H1 (cell line): ENCODE measurements around the gene EMID1. TPM values are rescaled to one million over a fixed set of nuclear protein-coding genes. Genes with fewer than 3 reads are reported as not detected.

ENCODE experiments used
- CBX5 ChIP-seq: fragments of 300-800, 300-1000 bp; sonication (generic); IDR thresholded peaks from 2 replicates; pipeline ENCODE4 v1.7.1; 2016; ENCODE audit warnings: antibody characterized with exemption, low read length, low read depth
- CHD2 ChIP-seq: IDR thresholded peaks from 2 replicates; pipeline ENCODE4 v1.6.1; 2012; ENCODE audit warnings: low read length, improper control_type of control experiment
- GTF2F1 ChIP-seq: IDR thresholded peaks from 2 replicates; pipeline ENCODE4 v1.6.1; 2012; ENCODE audit warnings: low read depth, low read length, improper control_type of control experiment, borderline replicate concordance
- KDM1A ChIP-seq: fragments of 200-600, 300-600 bp; sonication (generic); IDR thresholded peaks from 2 replicates; pipeline ENCODE4 v1.7.1; 2016; ENCODE audit warnings: mild to moderate bottlenecking, low read length, borderline replicate concordance
- MAFK ChIP-seq: IDR thresholded peaks from 2 replicates; pipeline ENCODE4 v1.6.1; 2012; ENCODE audit warnings: low read depth, mild to moderate bottlenecking, improper control_type of control experiment, low read length
- RAD21 ChIP-seq, 2 experiments: IDR thresholded peaks in 1 of 2; conservative IDR thresholded peaks in 1 of 2; 2 replicates each; pipeline ENCODE4 v1.6.1; 2011; ENCODE audit warnings: low read depth in 2 of 2, low read length in 2 of 2, improper control_type of control experiment in 1 of 2, inconsistent platforms in 1 of 2, mild to moderate bottlenecking in 1 of 2, moderate library complexity in 1 of 2
- RFX5 ChIP-seq: IDR thresholded peaks from 2 replicates; pipeline ENCODE4 v1.6.1; 2011; ENCODE audit warnings: low read depth, low read length, improper control_type of control experiment, borderline replicate concordance
- SIX5 ChIP-seq: IDR thresholded peaks from 2 replicates; pipeline ENCODE4 v1.6.1; 2011; ENCODE audit warnings: mild to moderate bottlenecking, low read depth, low read length
- SP1 ChIP-seq: IDR thresholded peaks from 2 replicates; pipeline ENCODE4 v1.6.1; 2011; ENCODE audit warnings: low read depth, low read length
- TAF1 ChIP-seq: IDR thresholded peaks from 2 replicates; pipeline ENCODE4 v1.6.1; 2011; ENCODE audit warnings: mild to moderate bottlenecking, low read depth, low read length
- YY1 ChIP-seq: IDR thresholded peaks from 2 replicates; pipeline ENCODE4 v1.6.1; 2011; ENCODE audit warnings: low read depth, mild to moderate bottlenecking, low read length
- polyA plus RNA-seq, 7 experiments: library from polyadenylated mRNA; depleted of rRNA in 3 of 7; stranded (reverse) in 5 of 7; unstranded in 2 of 7; fragments of >200 nt in 5 of 7; fragments of 200-250 nt in 2 of 7; gene quantifications; 1 replicate in 5 of 7; 2 replicates in 1 of 7; 4 replicates in 1 of 7; pipeline versions ENCODE4 v1.2.1 to v1.2.3, GENCODE V29; 2011 to 2013; ENCODE audit warnings: missing spikeins in 2 of 7, mixed read lengths in 2 of 7
- total RNA-seq: library from RNA; stranded (reverse); fragmentation: NEBNext Ultra II Directional; extraction: Animal tissue kit (Norgen Biotek cat#: 25700); gene quantifications from 2 replicates; pipeline ENCODE4 v1.2.1, GENCODE V29; 2021
- TF ChIP-seq, protein P1 (sequence below): fragments of 300-600 bp; sonication (generic); IDR thresholded peaks from 2 replicates; pipeline ENCODE4 v1.7.1; 2012; ENCODE audit warnings: low read length, moderate library complexity, mild to moderate bottlenecking, inconsistent platforms; ENCODE audit not compliant: insufficient replicate concordance

The EMID1 gene
- total and polyA plus RNA-seq, 2 of the 8 experiments (the other 6 are each of a cell fraction or from before 2014, with no cell fraction given) = 3.9 to 7.4 TPM

DNA sequence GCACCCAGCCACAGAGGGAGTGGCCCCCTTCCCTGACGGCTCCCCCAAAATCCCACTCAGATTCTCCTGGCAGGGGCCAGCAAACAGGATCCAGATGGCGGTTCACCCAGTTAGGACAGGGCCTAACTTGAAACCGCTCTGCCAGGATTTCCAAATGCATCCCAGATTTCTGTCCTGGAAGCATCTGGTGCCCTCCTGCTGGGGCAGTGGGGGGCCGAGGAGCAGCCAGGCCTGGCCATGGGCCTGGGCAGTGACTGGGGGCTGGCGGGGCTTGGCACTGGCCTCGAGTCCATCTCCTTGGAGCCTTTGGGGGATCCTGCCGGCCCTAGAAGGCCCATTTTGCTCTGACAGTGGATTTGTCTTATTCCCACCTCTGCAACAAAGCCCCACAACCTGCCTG, 17.9 kb upstream of the EMID1 start (continued):
- TF ChIP-seq, protein P1, sequence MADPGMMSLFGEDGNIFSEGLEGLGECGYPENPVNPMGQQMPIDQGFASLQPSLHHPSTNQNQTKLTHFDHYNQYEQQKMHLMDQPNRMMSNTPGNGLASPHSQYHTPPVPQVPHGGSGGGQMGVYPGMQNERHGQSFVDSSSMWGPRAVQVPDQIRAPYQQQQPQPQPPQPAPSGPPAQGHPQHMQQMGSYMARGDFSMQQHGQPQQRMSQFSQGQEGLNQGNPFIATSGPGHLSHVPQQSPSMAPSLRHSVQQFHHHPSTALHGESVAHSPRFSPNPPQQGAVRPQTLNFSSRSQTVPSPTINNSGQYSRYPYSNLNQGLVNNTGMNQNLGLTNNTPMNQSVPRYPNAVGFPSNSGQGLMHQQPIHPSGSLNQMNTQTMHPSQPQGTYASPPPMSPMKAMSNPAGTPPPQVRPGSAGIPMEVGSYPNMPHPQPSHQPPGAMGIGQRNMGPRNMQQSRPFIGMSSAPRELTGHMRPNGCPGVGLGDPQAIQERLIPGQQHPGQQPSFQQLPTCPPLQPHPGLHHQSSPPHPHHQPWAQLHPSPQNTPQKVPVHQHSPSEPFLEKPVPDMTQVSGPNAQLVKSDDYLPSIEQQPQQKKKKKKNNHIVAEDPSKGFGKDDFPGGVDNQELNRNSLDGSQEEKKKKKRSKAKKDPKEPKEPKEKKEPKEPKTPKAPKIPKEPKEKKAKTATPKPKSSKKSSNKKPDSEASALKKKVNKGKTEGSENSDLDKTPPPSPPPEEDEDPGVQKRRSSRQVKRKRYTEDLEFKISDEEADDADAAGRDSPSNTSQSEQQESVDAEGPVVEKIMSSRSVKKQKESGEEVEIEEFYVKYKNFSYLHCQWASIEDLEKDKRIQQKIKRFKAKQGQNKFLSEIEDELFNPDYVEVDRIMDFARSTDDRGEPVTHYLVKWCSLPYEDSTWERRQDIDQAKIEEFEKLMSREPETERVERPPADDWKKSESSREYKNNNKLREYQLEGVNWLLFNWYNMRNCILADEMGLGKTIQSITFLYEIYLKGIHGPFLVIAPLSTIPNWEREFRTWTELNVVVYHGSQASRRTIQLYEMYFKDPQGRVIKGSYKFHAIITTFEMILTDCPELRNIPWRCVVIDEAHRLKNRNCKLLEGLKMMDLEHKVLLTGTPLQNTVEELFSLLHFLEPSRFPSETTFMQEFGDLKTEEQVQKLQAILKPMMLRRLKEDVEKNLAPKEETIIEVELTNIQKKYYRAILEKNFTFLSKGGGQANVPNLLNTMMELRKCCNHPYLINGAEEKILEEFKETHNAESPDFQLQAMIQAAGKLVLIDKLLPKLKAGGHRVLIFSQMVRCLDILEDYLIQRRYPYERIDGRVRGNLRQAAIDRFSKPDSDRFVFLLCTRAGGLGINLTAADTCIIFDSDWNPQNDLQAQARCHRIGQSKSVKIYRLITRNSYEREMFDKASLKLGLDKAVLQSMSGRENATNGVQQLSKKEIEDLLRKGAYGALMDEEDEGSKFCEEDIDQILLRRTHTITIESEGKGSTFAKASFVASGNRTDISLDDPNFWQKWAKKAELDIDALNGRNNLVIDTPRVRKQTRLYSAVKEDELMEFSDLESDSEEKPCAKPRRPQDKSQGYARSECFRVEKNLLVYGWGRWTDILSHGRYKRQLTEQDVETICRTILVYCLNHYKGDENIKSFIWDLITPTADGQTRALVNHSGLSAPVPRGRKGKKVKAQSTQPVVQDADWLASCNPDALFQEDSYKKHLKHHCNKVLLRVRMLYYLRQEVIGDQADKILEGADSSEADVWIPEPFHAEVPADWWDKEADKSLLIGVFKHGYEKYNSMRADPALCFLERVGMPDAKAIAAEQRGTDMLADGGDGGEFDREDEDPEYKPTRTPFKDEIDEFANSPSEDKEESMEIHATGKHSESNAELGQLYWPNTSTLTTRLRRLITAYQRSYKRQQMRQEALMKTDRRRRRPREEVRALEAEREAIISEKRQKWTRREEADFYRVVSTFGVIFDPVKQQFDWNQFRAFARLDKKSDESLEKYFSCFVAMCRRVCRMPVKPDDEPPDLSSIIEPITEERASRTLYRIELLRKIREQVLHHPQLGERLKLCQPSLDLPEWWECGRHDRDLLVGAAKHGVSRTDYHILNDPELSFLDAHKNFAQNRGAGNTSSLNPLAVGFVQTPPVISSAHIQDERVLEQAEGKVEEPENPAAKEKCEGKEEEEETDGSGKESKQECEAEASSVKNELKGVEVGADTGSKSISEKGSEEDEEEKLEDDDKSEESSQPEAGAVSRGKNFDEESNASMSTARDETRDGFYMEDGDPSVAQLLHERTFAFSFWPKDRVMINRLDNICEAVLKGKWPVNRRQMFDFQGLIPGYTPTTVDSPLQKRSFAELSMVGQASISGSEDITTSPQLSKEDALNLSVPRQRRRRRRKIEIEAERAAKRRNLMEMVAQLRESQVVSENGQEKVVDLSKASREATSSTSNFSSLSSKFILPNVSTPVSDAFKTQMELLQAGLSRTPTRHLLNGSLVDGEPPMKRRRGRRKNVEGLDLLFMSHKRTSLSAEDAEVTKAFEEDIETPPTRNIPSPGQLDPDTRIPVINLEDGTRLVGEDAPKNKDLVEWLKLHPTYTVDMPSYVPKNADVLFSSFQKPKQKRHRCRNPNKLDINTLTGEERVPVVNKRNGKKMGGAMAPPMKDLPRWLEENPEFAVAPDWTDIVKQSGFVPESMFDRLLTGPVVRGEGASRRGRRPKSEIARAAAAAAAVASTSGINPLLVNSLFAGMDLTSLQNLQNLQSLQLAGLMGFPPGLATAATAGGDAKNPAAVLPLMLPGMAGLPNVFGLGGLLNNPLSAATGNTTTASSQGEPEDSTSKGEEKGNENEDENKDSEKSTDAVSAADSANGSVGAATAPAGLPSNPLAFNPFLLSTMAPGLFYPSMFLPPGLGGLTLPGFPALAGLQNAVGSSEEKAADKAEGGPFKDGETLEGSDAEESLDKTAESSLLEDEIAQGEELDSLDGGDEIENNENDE = no peak
- no peak for TF ChIP-seq SIX5
- TF ChIP-seq RFX5 = no peak
- TF ChIP-seq KDM1A = no peak
- no peak for TF ChIP-seq YY1
- no peak for TF ChIP-seq RAD21 (IDR thresholded peaks at IDR 0.05 in 1 of 2, conservative IDR thresholded peaks at IDR 0.05 in 1 of 2; ENCODE audit: low read depth in 2 of 2, low read length in 2 of 2)
- no peak for TF ChIP-seq CBX5
- no peak for TF ChIP-seq CHD2
- TF ChIP-seq TAF1 = no peak
- no peak for TF ChIP-seq GTF2F1
- no peak for TF ChIP-seq MAFK
- TF ChIP-seq SP1 = no peak
